DOHH2 (cell line): Measurements from ENCODE around the gene CDHR1.

Source experiments
- CTCF ChIP-seq: fragments of 200-600 bp; sonication (generic); IDR thresholded peaks from one replicate; pipeline ENCODE4 v1.5.1; 2014; ENCODE audit warnings: antibody characterized with exemption, mild to moderate bottlenecking, low read depth, low read length; ENCODE audit not compliant: poor library complexity, severe bottlenecking
- EZH2phosphoT487 ChIP-seq: fragments of 200-600 bp; sonication (generic); IDR thresholded peaks from 2 replicates; pipeline ENCODE4 v1.6.1; 2017; ENCODE audit warnings: borderline replicate concordance, mild to moderate bottlenecking, antibody characterized with exemption, low read length, moderate library complexity, mixed read lengths

- TF ChIP-seq CTCF = no peak
- TF ChIP-seq EZH2phosphoT487 = no peak
Measured at GRCh38 chr10:84166620-84167288, 27.6 kb upstream of the CDHR1 start.
